Activated T-cell treated with anti-CD3 and anti-CD28 coated beads, Interleukin-2, amount 50 U/mL, for 4 hours (primary cell): ENCODE data around the gene ESAM. TPM values are rescaled to one million over a fixed set of nuclear protein-coding genes. Genes with fewer than 3 reads are reported as not detected.

Source experiments
- ATAC-seq, 2 donors: fragments of 200-7000 bp; cut with Tn5 transposase; one replicate each; pipeline ENCODE4 v1.10.0; 2021
- DNase-seq: peaks from one replicate; pipeline ENCODE4 v3.0.0-alpha.2; 2020
- H3K27me3 Mint-ChIP-seq: one replicate; pipeline ENCODE4 v1.8.0; 2021; ENCODE audit warnings: low read depth, mixed read lengths
- H3K36me3 Mint-ChIP-seq: one replicate; pipeline ENCODE4 v1.8.0; 2022; ENCODE audit warnings: mixed read lengths; ENCODE audit not compliant: insufficient read depth
- H3K4me1 Mint-ChIP-seq: one replicate; pipeline ENCODE4 v1.8.0; 2021; ENCODE audit warnings: low read depth, mixed read lengths
- H3K4me3 Mint-ChIP-seq: one replicate; pipeline ENCODE4 v1.8.0; 2021; ENCODE audit warnings: mild to moderate bottlenecking, moderate library complexity, mixed read lengths
- H3K9me3 Mint-ChIP-seq: one replicate; pipeline ENCODE4 v1.8.0; 2021; ENCODE audit warnings: mixed read lengths
- total RNA-seq, 3 donors: library from RNA; stranded (reverse); gene quantifications; one replicate each; pipeline ENCODE4 v1.2.1, GENCODE V29; 2021

ESAM gene
- total RNA-seq, 3 donors from 2014 or later: 0.40 to 0.66 (median 0.65) TPM

DNA sequence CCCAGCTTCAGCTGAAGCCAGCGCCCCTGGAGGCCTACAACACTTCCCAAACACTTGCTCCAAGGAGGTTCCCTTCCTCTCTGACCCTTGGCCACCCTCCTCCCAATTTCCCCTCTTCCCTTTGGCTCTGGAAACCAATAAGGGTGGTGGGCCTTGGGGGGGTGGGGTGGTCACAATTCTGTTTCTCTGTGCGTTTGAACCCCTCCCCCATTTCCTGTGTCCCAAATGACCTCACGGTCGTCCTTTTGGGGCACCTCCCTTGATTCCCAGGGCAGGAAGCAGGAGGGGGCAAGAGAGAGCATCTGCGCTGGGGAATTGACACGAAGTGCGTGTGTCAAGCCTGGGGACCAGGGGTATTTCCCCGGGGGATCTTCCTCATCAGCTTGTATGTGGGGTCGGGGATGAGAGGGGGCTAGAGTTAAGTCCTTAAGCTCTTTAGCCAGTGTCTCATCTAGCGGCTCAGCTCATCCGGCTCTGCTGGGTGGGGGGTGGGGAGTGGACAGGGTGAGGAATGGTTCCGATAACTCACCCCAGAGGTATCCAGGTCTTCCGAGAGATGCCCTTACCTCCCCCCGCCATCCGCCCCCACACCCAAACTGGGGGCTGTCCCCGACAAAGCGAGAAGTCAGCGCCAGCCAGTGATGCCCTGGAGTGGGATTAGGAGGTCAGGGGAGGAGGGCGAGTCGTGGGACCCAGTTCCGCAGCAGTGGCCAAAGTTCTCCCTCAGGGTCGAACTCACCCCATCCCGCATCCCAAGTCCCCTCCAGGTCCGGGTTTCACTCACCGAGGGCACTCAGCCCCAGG lies 587 bp downstream of the ESAM start:
- ATAC-seq: no peak
- Mint-ChIP-seq H3K4me3 (peak overlapping the region; percentile 76), H3K9me3 (no peaks in the 10 kb centered on the region), H3K4me1 (peaks cover 33% of the 10 kb centered on the region), H3K27me3 (peaks cover 45% of the 10 kb centered on the region), H3K36me3 (peaks cover 5% of the 10 kb centered on the region)
- DNase-seq: no peak

DNA sequence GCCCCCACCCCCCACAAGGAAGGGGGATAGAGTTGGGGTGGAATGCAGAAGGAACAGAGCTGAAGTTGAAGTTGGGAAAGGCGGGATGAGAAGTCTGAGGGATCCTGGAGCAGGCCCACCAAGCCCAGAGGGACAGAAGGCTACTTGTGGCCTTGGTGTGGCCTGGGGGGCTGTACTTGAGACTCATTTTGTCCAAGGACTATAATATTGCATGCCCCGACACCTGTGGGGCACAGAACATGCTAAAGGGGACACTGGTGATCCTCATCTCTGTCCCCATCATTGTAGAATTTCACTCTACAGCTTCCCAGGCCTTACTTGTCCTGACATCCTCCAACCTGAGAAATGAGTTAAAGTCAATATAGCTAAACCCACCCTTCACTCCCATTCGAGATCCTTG lies 1.3 kb downstream of the ESAM start:
- peaks cover 2% of the 10 kb centered on the region for H3K36me3 Mint-ChIP-seq
- H3K4me3 Mint-ChIP-seq: peak overlapping the region; percentile 31
- peaks cover 33% of the 10 kb centered on the region for H3K4me1 Mint-ChIP-seq
- no peak for DNase-seq
- H3K27me3 Mint-ChIP-seq: peaks cover 49% of the 10 kb centered on the region
- ATAC-seq: no peak
- no peaks in the 10 kb centered on the region for H3K9me3 Mint-ChIP-seq

DNA sequence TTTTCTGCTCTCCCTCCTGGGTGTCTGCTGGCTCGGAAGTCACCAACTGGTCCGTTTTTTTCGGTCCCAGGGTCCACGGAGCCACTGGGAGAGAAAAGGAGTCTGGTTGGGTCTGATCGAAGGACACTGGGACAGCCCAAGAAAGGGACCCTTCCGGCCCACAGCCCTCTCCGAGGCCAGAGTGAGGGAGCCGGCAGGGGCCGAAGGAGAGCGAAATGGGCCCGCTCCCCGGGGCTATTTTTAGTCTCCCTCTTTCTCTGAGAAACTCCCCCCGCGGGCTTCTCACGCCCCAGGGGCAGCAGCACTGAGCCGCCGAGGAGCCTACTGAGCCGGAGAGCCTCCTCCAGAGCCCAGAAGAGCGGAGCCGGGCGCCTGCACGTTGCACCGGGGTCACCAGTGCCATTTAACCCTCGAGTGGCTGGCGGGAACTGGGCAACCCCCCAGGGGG lies 1.9 kb downstream of the ESAM start:
- peaks cover 2% of the 10 kb centered on the region for H3K36me3 Mint-ChIP-seq
- H3K27me3 Mint-ChIP-seq: peaks cover 49% of the 10 kb centered on the region
- no peaks in the 10 kb centered on the region for H3K9me3 Mint-ChIP-seq
- H3K4me3 Mint-ChIP-seq: no peak overlapping the region
- H3K4me1 Mint-ChIP-seq: peaks cover 33% of the 10 kb centered on the region
- DNase-seq (no peak), ATAC-seq (no peak)

DNA sequence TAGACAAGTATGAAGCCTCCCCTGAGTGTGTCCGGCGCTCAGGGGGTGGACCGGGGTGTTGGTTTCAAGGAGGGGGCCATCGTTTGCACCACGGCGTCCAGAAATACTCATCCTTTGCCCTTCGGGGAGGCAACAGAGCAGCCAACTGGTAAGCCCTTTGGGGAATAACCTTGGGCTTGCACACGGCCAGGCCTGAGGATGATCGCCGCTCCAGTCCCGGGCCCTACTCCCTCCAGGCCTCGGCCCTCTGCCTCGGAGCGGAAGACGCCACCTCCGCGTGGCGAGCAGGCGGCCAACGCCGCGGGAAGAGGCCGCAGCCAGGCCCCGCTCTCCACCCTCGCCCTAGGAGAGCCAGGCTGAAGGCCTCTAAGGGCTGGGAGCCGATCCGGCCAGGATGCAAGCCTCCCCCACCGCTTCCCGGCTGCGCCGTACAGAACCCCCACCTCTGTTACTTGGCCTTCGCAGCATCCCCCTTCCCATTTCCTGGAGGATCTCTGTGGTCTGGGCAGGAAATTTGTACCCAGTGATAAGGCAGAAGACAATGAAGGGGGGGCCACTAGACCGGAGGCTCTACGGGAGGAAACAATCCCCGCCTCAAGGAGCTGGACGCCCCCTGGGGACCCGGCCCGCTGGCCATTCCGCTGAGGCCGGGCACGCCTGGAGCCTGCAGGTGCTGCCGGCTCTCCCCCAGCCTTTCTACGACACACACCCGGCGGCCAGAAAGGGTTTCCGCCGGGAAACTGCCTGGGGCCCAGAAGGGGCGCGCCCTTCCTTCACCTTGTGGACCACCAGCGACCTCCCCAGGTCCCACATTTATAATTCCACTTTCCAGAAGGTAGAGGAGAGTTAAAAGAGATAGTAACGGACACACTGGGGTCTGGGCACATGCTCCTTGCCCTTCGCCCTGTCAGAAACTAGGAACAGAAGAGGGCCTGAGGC lies 2.6 kb downstream of the ESAM start:
- DNase-seq (no peak), ATAC-seq (no peak)
- Mint-ChIP-seq H3K36me3 (peaks cover 2% of the 10 kb centered on the region), H3K4me3 (peak overlapping the region; percentile 16), H3K9me3 (no peaks in the 10 kb centered on the region), H3K4me1 (peaks cover 33% of the 10 kb centered on the region), H3K27me3 (peaks cover 50% of the 10 kb centered on the region)

DNA sequence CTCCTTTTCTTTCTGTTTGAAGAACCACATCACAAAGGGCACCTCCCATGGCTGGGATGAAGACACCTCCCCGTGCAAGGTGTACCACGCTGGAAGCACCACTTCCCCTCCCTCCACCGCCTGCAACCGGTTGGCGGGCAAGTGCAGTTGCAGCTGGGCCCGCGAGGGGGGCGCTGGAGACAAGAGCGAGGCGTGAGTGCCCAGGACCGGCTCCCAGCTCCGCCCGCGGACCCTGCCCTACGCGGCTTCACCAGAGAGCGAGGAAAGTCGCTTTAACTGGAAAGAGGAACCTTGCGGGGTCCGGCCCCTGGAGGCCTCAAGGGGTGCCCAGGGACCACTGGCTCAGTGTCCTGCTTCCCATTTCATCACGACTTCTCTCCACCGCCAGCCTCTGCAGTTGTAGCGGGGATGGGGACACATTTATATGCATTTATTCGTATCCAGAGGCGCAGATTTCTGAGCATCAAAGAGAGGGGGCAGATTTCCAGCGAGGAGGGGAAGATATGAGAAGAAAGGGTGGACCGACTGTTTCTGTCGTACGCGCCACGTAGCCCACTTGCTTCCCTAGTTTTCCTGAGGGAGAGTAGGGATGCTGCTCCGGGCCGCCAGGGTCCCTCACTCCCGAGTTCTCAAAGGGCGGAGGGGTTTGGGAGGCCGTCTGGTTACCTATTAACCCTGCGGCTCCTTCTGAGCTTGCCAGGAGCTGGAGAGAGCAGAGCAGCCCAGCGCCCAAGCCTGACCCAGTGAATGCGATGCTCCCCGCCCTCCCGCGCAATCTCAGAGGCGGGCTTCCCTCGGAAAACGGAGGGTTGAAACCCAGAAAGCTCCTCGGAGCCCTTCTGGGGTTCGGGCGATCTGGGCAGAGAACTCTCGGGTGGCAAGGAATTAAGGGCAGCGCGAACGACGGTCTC lies 3.5 kb downstream of the ESAM start:
- Mint-ChIP-seq H3K4me1 (peaks cover 33% of the 10 kb centered on the region), H3K4me3 (peak overlapping the region; percentile 31), H3K27me3 (peaks cover 51% of the 10 kb centered on the region), H3K9me3 (no peaks in the 10 kb centered on the region), H3K36me3 (peaks cover 2% of the 10 kb centered on the region)
- peak; percentile 60 to 73 for ATAC-seq
- peak; percentile 55 for DNase-seq

DNA sequence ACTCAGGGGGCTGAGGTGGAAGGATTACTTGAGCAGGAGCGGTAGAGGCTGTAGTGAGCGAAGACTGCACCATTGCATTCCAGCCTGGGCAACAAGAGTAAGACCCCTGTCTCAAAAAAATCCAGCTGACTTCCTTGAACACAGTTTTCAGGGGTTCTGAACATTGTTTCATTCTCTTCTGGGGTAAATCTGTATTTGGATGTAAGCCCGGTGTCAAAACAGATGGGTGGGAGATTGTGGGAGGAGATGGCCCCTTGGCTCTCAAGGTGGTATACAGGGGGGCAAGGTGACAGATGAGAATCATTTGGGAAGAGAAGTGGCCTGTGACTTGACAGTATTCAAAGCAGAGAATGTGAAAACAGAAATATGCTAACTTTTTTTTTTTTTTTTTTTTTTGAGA lies 4.8 kb downstream of the ESAM start:
- no peak for DNase-seq
- Mint-ChIP-seq H3K4me3 (no peak overlapping the region), H3K36me3 (peaks cover 2% of the 10 kb centered on the region), H3K4me1 (peaks cover 27% of the 10 kb centered on the region), H3K9me3 (no peaks in the 10 kb centered on the region), H3K27me3 (peaks cover 51% of the 10 kb centered on the region)
- no peak for ATAC-seq

DNA sequence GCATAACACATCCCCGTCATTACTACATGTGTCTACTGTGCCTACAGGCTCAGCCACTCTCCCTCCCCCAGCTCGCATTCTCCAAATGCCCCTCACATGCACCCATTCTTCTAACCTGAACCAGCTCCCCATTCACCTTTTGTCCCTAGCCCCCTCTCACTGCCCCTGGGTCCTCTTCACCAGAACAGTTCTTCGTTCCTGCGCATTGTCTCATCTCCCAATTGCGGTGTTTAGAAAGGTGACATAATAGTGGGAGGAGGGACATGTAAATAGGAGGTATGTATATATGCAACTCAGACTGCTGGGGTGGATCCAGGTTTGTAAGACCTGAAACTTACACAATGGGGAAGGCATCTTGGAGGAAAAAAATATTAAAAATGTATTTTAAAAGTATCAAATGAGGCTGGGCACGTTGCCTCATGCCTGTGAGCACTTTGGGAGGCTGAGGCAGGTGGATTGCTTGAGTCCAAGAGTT lies 5.3 kb downstream of the ESAM start:
- H3K9me3 Mint-ChIP-seq: no peaks in the 10 kb centered on the region
- DNase-seq: no peak
- peaks cover 27% of the 10 kb centered on the region for H3K4me1 Mint-ChIP-seq
- peaks cover 2% of the 10 kb centered on the region for H3K36me3 Mint-ChIP-seq
- ATAC-seq: no peak
- peaks cover 51% of the 10 kb centered on the region for H3K27me3 Mint-ChIP-seq
- H3K4me3 Mint-ChIP-seq: no peak overlapping the region

DNA sequence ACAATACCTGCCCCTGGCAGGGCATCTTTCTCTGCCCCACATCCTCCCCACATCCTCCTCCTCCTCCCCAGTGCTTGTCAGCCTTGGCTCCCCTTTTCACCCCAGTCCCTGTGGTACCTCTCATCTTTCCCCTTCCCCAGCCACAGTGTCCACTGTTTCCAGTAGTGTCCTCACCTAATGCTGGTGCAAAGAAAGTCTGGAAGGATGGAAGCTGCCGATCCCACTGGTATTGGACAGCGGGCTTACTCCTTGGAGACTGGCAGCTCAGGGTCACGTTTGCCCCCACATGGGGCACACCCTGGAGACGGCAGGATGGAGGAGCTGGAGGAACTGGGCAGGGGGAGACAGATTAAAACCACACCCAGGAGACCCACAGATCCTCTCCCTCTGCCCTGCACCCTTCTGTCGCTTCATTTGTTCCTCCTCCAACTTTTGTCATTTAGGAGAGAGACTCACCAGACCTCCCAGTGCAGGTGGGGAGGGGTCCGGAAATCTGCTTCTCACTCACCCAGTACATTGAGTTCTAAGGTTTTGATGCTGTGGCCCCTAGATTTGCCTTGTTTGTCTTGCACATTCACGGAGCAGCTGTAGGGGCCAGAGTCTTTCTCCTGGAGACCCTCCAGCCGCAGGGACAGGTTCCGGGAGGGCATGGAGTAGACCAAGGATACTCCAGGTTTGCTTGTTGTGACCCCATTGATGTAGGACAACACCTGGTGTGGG lies 5.9 kb downstream of the ESAM start:
- peaks cover 45% of the 10 kb centered on the region for H3K27me3 Mint-ChIP-seq
- peaks cover 2% of the 10 kb centered on the region for H3K36me3 Mint-ChIP-seq
- peaks cover 22% of the 10 kb centered on the region for H3K4me1 Mint-ChIP-seq
- no peaks in the 10 kb centered on the region for H3K9me3 Mint-ChIP-seq
- ATAC-seq (no peak), DNase-seq (no peak)
- no peak overlapping the region for H3K4me3 Mint-ChIP-seq

DNA sequence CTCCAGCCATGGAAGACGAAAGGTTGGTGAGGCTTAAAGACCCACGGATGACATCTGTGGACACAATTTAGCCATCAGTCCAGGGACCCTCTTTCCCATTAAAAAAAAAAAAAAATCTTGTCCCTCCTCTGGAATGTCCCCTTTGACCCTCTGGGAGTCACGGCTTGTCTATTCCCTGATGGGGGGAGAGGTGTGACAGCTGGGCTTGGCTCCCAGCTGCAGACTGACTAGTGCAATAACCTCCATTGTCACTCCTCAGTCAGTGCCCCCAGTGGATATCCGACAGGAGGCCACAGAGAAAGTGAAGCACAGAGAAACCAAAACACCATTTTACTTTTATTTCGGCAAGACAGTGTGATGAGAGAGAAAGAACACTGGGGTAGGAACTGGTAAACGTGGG lies 7.4 kb downstream of the ESAM start:
- no peak for ATAC-seq
- H3K4me1 Mint-ChIP-seq: peaks cover 16% of the 10 kb centered on the region
- no peaks in the 10 kb centered on the region for H3K9me3 Mint-ChIP-seq
- H3K36me3 Mint-ChIP-seq: peaks cover 2% of the 10 kb centered on the region
- no peak for DNase-seq
- peaks cover 34% of the 10 kb centered on the region for H3K27me3 Mint-ChIP-seq
- no peak overlapping the region for H3K4me3 Mint-ChIP-seq

DNA sequence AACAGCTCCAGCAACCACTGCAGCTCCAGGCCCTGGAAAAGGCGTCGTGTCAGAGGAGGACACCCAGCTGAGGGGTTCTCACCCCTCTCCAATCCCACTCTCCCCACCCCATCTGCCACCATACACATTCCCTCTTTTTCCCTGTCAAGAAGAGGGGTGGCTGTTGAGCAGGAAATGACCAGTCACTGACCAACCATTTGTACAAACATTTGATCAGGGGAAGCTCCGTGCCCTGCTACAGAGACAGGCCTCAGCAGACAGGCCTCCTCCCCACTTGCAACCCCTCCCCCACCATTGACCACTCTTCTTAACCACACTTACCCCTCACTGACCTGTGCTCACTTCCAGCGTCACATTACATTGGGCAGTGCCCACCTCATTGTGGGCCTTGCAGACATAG lies 7.8 kb downstream of the ESAM start:
- DNase-seq: no peak
- Mint-ChIP-seq H3K9me3 (no peaks in the 10 kb centered on the region), H3K4me1 (peaks cover 14% of the 10 kb centered on the region), H3K36me3 (peaks cover 2% of the 10 kb centered on the region), H3K27me3 (peaks cover 34% of the 10 kb centered on the region), H3K4me3 (no peak overlapping the region)
- no peak for ATAC-seq

DNA sequence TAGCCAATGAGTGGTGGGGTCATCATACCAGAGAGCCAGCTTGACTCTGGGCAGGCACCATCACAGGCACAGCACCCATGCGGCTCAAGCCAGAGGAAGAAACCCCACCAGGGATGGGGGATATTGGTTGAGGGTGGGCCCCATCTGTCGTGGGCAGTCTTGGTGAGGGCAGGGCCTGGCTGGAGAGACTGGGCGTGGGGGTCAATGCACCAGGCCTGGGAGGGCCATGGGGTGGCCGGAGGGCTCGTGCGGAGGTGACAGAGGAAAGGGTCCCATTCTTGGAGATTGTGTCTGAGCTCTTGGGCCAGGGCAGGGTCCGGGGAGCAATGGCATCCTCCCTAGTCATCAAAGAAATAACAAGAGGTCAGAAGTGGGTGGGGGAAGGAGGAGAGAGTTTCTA lies 8.5 kb downstream of the ESAM start:
- Mint-ChIP-seq H3K4me3 (no peak overlapping the region), H3K4me1 (peaks cover 13% of the 10 kb centered on the region), H3K27me3 (peaks cover 28% of the 10 kb centered on the region), H3K36me3 (peaks cover 2% of the 10 kb centered on the region), H3K9me3 (no peaks in the 10 kb centered on the region)
- no peak for ATAC-seq
- DNase-seq: no peak

DNA sequence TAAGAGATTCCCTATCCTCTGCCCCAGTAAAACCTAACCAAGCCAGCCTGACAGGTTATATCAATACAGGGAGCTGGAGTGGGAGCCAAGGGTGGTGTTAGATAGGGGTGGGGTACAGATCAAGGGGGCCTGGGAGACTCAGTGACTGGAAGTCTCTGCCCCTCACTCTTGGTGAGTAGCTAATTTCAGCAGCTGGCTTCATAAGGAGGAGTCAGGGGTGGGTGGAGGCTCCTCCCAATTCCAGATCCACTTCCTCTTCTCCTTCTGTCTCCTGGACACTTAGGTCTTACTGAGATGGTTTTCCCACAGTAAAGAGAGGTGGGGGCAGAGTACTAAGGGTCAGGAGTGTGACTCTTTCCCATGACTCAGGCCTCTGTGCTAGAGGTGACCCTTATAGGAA lies 8.9 kb downstream of the ESAM start:
- H3K27me3 Mint-ChIP-seq: peaks cover 24% of the 10 kb centered on the region
- peaks cover 11% of the 10 kb centered on the region for H3K4me1 Mint-ChIP-seq
- DNase-seq (no peak), ATAC-seq (no peak)
- H3K4me3 Mint-ChIP-seq: no peak overlapping the region
- H3K36me3 Mint-ChIP-seq: no peaks in the 10 kb centered on the region
- H3K9me3 Mint-ChIP-seq: no peaks in the 10 kb centered on the region

DNA sequence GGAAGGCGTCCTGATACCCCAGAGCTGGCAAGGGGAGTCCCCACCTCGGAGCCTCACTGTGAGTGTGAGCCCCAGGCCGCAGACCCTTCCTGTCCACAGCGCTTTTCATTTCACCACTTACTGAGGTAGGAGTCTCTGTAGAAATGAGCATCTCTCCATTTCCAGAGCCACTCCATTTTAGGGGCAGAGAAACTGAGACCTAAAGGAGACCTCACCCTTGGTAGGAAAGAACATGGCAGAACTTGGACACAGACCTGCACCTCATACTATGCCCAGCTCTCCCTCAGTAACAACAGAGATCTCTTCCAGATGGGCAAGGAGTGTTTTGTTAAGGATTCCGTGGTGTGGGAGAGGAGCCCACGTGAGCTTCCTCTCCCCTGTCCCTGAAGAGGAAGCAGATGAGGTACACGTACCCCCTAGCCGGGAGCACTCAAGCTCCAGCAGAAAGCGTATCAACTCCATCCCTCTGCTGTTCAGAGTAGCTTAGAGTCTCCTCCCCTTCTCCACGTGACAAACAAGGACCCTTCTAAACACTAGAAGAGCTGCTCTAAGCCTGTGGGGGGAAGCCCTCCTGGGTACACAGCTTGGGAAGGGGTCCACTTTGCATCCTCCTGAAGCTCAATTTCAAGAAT lies 9.5 kb downstream of the ESAM start:
- peak overlapping the region; percentile 67 for H3K4me3 Mint-ChIP-seq
- no peak for ATAC-seq
- no peaks in the 10 kb centered on the region for H3K36me3 Mint-ChIP-seq
- DNase-seq: no peak
- peaks cover 10% of the 10 kb centered on the region for H3K4me1 Mint-ChIP-seq
- no peaks in the 10 kb centered on the region for H3K9me3 Mint-ChIP-seq
- peaks cover 19% of the 10 kb centered on the region for H3K27me3 Mint-ChIP-seq
